Measurements from ENCODE around the gene STARD13.

Gene STARD13

DNA sequence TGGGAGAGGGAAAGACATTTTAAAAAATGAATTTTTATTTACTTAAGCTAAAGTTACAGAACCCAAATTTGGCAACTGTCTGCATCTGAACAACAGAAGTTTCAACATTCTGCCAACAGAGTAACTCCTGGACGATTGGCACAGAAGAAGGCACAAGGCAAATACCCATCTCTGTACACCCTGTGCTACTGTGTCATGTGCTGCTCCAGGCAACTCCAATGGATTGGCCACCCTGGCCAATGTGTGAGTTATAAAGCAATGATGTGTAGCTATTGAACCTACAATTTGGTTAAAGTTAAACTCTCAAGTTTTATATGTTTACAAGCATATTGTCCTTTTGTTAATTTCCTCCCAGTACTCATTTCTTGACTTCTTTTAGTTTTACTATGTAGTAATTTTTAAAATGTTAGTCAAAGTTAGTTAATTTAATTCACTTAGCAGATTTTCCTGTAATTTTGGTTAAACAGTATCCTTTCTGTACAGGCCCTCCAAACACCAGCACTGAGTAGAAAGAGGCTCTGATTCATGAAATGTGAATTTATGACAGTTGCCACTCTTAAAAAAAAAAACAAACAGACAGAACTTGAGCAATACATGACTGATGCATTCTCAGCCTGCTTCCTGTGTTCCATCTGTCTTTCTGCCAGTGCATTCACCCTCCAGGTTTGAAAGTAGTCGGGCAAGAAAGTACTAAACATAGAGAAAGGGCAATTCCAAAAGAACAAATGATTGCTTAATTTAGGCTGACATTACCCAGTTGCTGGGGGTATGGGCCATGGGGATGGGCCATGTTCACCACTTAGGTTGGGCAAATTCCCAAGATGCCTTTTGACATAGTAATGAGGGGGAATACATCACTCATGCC lies 5.9 kb downstream of the STARD13 start:
- TF ChIP-seq, protein P1, sequence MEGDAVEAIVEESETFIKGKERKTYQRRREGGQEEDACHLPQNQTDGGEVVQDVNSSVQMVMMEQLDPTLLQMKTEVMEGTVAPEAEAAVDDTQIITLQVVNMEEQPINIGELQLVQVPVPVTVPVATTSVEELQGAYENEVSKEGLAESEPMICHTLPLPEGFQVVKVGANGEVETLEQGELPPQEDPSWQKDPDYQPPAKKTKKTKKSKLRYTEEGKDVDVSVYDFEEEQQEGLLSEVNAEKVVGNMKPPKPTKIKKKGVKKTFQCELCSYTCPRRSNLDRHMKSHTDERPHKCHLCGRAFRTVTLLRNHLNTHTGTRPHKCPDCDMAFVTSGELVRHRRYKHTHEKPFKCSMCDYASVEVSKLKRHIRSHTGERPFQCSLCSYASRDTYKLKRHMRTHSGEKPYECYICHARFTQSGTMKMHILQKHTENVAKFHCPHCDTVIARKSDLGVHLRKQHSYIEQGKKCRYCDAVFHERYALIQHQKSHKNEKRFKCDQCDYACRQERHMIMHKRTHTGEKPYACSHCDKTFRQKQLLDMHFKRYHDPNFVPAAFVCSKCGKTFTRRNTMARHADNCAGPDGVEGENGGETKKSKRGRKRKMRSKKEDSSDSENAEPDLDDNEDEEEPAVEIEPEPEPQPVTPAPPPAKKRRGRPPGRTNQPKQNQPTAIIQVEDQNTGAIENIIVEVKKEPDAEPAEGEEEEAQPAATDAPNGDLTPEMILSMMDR (IDR thresholded peaks at IDR 0.05; ENCODE audit: low read depth, low read length), result no peak
- DNase-seq, result no peak
- no peaks in the 10 kb centered on the region for H3K27me3 ChIP-seq (ENCODE audit: insufficient read depth, low read depth, severe bottlenecking)
- H3K4me3 ChIP-seq (ENCODE audit: low read depth, low read length), result no peak overlapping the region
- H3K36me3 ChIP-seq, result no peaks in the 10 kb centered on the region
- no peak overlapping the region for H3K27ac ChIP-seq
- H3K9me3 ChIP-seq (ENCODE audit: severe bottlenecking), result no peaks in the 10 kb centered on the region

DNA sequence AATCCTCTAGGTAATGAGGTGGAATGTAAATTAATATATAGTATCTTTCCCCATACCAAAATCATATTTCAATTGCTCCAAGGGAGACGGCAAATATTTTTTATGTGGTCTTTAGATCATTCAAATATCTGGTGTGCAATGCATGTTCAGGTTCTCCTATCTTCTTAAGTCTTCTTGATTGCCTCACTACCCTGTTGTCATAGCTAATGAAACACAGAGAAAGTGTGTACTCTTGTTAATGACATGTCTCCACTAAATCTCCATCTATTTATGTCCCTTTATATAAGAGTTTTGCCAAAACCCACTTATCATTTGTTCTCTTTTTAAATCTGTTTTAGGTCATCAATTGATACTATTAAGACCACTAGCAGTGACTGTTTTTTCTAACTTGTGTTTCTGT lies 6.6 kb downstream of the STARD13 start:
- no peak overlapping the region for H3K4me3 ChIP-seq (ENCODE audit: low read depth, low read length)
- H3K27ac ChIP-seq, result no peak overlapping the region
- H3K9me3 ChIP-seq (ENCODE audit: severe bottlenecking), result no peaks in the 10 kb centered on the region
- no peaks in the 10 kb centered on the region for H3K27me3 ChIP-seq (ENCODE audit: insufficient read depth, low read depth, severe bottlenecking)
- no peak for DNase-seq
- H3K36me3 ChIP-seq, result no peaks in the 10 kb centered on the region
- TF ChIP-seq, protein P1 (IDR thresholded peaks at IDR 0.05; ENCODE audit: low read depth, low read length), result no peak

DNA sequence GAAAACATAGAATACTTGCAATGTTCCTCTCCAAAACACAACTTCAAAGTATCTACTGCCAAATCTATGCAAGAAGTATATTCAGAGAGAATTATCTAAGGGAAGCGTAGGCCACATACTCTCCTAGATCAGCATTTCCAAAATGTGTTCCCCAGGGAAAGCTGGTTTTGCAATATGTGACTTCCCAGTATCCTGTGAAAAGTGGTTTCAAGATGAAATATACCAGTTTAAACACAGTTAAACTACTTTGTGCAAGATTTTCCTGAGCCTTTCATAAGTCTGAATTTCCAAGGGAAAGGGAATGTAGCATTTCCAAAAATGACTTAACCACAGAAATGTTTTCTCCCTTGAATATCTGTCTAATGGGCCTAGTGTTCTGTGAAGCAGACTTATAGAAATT lies 7.6 kb downstream of the STARD13 start:
- Histone ChIP-seq H3K4me3 (ENCODE audit: low read depth, low read length) (no peak overlapping the region), H3K27me3 (ENCODE audit: insufficient read depth, low read depth, severe bottlenecking) (no peaks in the 10 kb centered on the region), H3K36me3 (no peaks in the 10 kb centered on the region), H3K27ac (no peak overlapping the region), H3K9me3 (ENCODE audit: severe bottlenecking) (no peaks in the 10 kb centered on the region)
- no peak for DNase-seq
- TF ChIP-seq, protein P1 (IDR thresholded peaks at IDR 0.05; ENCODE audit: low read depth, low read length), result no peak

DNA sequence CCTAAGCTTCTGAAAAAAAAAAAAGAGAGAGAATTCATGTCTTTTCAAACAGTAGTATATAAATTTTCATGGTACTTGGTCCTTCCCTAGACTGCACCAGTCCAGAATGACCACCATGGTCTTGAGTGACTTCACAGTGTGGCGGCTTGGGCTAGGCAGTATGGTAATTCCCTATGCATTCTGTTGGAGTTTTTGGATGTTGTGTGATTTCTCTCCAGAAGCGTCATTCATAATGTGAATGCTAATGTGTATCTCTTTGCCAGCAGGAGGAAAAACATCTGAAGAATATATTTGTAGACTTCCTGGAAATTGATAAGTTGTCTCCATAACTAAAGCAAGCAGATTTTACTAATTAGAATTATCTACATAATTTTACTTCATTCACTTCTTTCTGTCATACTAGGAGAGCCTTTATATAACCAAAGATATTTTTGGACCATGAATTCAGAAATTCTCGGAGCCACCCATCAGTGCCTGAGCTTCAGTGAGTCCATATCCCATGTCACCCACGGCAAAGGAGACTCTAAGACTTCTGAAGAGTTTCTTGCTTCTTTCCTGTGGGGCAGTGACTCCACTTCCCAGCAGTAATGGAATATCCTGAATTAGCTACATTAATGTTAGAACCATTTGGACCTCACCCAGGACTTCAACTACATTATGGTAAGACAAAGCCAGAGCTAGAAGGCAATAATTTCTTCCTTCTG lies 8.4 kb downstream of the STARD13 start:
- H3K27me3 ChIP-seq (ENCODE audit: insufficient read depth, low read depth, severe bottlenecking), result no peaks in the 10 kb centered on the region
- no peak overlapping the region for H3K4me3 ChIP-seq (ENCODE audit: low read depth, low read length)
- H3K36me3 ChIP-seq, result no peaks in the 10 kb centered on the region
- TF ChIP-seq, protein P1 (IDR thresholded peaks at IDR 0.05; ENCODE audit: low read depth, low read length), result no peak
- no peaks in the 10 kb centered on the region for H3K9me3 ChIP-seq (ENCODE audit: severe bottlenecking)
- H3K27ac ChIP-seq, result no peak overlapping the region
- no peak for DNase-seq

DNA sequence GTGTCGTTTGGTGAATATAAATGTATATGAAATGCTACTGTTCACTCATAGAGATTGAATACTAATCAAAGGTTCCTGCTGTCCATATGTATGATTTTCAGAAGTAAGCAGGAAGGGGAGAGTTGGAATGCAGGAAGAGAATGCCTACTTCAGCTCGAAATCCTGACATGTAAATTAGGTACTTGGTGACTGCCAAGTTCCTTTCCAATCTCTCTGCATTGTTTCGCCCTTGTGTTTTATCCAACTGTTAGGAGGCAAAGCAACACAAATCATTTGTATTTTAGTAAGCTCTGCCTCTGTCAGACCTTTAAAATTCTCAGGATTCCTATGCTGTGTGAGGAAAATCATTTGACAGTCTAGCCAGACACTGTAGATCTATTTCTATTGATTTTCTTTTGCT lies 9.0 kb downstream of the STARD13 start:
- Histone ChIP-seq H3K27me3 (ENCODE audit: insufficient read depth, low read depth, severe bottlenecking) (no peaks in the 10 kb centered on the region), H3K27ac (no peak overlapping the region), H3K9me3 (ENCODE audit: severe bottlenecking) (no peaks in the 10 kb centered on the region), H3K36me3 (no peaks in the 10 kb centered on the region), H3K4me3 (ENCODE audit: low read depth, low read length) (no peak overlapping the region)
- no peak for DNase-seq
- TF ChIP-seq, protein P1 (IDR thresholded peaks at IDR 0.05; ENCODE audit: low read depth, low read length), result no peak

Measured in WERI-Rb-1 (cell line).